ENCODE data around the gene MYRFL.

The MYRFL gene

GRCh38 chr12:69932676-69933552, 107.9 kb downstream of the MYRFL start:
- no peak for DNase-seq (ENCODE audit: low read depth)

GRCh38 chr12:69934011-69934410, 109.0 kb downstream of the MYRFL start:
- no peak for DNase-seq (ENCODE audit: low read depth)

GRCh38 chr12:69935651-69936100, 110.6 kb downstream of the MYRFL start:
- DNase-seq (ENCODE audit: low read depth) = no peak

- no peak for DNase-seq (ENCODE audit: low read depth)
Measured at GRCh38 chr12:69936214-69936731, 111.2 kb downstream of the MYRFL start.

GRCh38 chr12:69936766-69937165, 111.7 kb downstream of the MYRFL start:
- no peak for DNase-seq (ENCODE audit: low read depth)

GRCh38 chr12:69947123-69947522, 122.1 kb downstream of the MYRFL start:
- DNase-seq (ENCODE audit: low read depth) = no peak

GRCh38 chr12:69947897-69948296, 122.9 kb downstream of the MYRFL start:
- no peak for DNase-seq (ENCODE audit: low read depth)

- DNase-seq (ENCODE audit: low read depth) = no peak
Measured at GRCh38 chr12:69948851-69949250, 123.8 kb downstream of the MYRFL start.

GRCh38 chr12:69949311-69950002, 124.4 kb downstream of the MYRFL start:
- no peak for DNase-seq (ENCODE audit: low read depth)

GRCh38 chr12:69951108-69951507, 126.1 kb downstream of the MYRFL start:
- no peak for DNase-seq (ENCODE audit: low read depth)

- no peak for DNase-seq (ENCODE audit: low read depth)
Measured at GRCh38 chr12:69952890-69953289, 127.9 kb downstream of the MYRFL start.

GRCh38 chr12:69961246-69961645, 136.2 kb downstream of the MYRFL start:
- no peak for DNase-seq (ENCODE audit: low read depth)

- DNase-seq (ENCODE audit: low read depth) = no peak
Measured at GRCh38 chr12:69966409-69966808, 141.4 kb downstream of the MYRFL start.

- no peak for DNase-seq (ENCODE audit: low read depth)
Measured at GRCh38 chr12:69966839-69967238, 141.8 kb downstream of the MYRFL start.

GRCh38 chr12:69969011-69969410, 144.0 kb downstream of the MYRFL start:
- no peak for DNase-seq (ENCODE audit: low read depth)

- DNase-seq (ENCODE audit: low read depth) = no peak
Measured at GRCh38 chr12:69972136-69972535, 147.1 kb downstream of the MYRFL start.

GRCh38 chr12:69978020-69978419, 153.0 kb downstream of the MYRFL start:
- DNase-seq (ENCODE audit: low read depth) = no peak

- no peak for DNase-seq (ENCODE audit: low read depth)
Measured at GRCh38 chr12:69981881-69982475, 157.0 kb downstream of the MYRFL start.

- no peak for DNase-seq (ENCODE audit: low read depth)
Measured at GRCh38 chr12:69984241-69984640, 159.2 kb downstream of the MYRFL start.

GRCh38 chr12:69985656-69986055, 160.6 kb downstream of the MYRFL start:
- DNase-seq (ENCODE audit: low read depth) = no peak

- DNase-seq (ENCODE audit: low read depth) = no peak
Measured at GRCh38 chr12:69986114-69986513, 161.1 kb downstream of the MYRFL start.

- no peak for DNase-seq (ENCODE audit: low read depth)
Measured at GRCh38 chr12:69987579-69988091, 162.6 kb downstream of the MYRFL start.

Measured in stimulated activated CD8-positive, alpha-beta memory T cell treated with anti-CD3 and anti-CD28 coated beads, Interleukin-15, amount 100 ng/mL, for 24 hours (primary cell).